RWPE1 (cell line): ENCODE measurements around the gene TXNDC17.
A peak's percentile ranks its signal among the peaks of the same experiment; 100 is the strongest.

Experiments used
- CTCF ChIA-PET: fragments of 350-600 bp; sonication (Branson Sonifier 250); formaldehyde crosslinking; extraction: SDS; loops from one replicate; lab custom pipeline; 2021; lab: Yijun Ruan, JAX
- POLR2A ChIA-PET: fragments of 400-600 bp; formaldehyde crosslinking; extraction: SDS; loops from one replicate; lab custom pipeline; 2020; ENCODE audit warnings: antibody characterized with exemption; ENCODE audit not compliant: low non-redundant PET; lab: Yijun Ruan, JAX
- DNase-seq: peaks from one replicate; pipeline ENCODE4 v3.0.0; 2012; ENCODE audit warnings: low spot score
- H3K27ac ChIP-seq: fragments of 450-650 bp; 2 replicates; pipeline ENCODE4 v1.5.1; 2017
- TF ChIP-seq, protein P1 (sequence below): fragments of 450-650 bp; conservative IDR thresholded peaks from 2 replicates; pipeline ENCODE4 v1.5.1; 2017; ENCODE audit warnings: low read depth, mild to moderate bottlenecking

The TXNDC17 gene

GRCh38 chr17:6633263-6633662 is 7.6 kb upstream of the TXNDC17 start:
- POLR2A ChIA-PET: no interaction called here
- TF ChIP-seq, protein P1, sequence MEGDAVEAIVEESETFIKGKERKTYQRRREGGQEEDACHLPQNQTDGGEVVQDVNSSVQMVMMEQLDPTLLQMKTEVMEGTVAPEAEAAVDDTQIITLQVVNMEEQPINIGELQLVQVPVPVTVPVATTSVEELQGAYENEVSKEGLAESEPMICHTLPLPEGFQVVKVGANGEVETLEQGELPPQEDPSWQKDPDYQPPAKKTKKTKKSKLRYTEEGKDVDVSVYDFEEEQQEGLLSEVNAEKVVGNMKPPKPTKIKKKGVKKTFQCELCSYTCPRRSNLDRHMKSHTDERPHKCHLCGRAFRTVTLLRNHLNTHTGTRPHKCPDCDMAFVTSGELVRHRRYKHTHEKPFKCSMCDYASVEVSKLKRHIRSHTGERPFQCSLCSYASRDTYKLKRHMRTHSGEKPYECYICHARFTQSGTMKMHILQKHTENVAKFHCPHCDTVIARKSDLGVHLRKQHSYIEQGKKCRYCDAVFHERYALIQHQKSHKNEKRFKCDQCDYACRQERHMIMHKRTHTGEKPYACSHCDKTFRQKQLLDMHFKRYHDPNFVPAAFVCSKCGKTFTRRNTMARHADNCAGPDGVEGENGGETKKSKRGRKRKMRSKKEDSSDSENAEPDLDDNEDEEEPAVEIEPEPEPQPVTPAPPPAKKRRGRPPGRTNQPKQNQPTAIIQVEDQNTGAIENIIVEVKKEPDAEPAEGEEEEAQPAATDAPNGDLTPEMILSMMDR: no peak
- DNase-seq: no peak
- CTCF ChIA-PET: no interaction called here
- H3K27ac ChIP-seq: no peak overlapping the region

DNA sequence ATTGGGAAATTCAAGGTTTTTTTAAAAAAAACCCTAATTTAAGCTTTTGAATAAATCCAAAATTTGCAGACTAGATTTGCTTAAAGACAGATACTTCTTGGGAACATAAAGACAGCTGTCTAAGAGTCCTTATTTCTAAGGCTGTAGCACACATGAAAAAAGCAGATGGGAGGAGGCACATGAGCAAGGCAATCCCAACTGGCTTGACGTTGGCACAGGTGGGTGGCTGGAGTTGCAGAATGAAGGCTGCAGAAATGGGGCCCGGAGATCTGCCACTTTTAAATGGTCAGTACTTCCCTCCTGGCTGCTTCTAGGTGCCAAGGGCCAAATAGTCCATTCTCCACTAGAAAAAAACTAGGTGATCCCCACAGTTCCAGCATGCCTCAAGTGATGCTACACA is 4.8 kb upstream of the TXNDC17 start:
- TF ChIP-seq, protein P1: no peak
- H3K27ac ChIP-seq: peak overlapping the region; percentile 96
- POLR2A ChIA-PET: no interaction called here
- DNase-seq: no peak
- CTCF ChIA-PET: no interaction called here

GRCh38 chr17:6636616-6637457 is 4.0 kb upstream of the TXNDC17 start:
- no peak for DNase-seq
- H3K27ac ChIP-seq: peak overlapping the region; percentile 96
- CTCF ChIA-PET: interaction anchor here (0.7 kb wide), 1 partner anchor 366 kb away, joined by 3 read pairs; no protein-coding TSS in a partner anchor
- TF ChIP-seq, protein P1: no peak
- POLR2A ChIA-PET: no interaction called here

DNA sequence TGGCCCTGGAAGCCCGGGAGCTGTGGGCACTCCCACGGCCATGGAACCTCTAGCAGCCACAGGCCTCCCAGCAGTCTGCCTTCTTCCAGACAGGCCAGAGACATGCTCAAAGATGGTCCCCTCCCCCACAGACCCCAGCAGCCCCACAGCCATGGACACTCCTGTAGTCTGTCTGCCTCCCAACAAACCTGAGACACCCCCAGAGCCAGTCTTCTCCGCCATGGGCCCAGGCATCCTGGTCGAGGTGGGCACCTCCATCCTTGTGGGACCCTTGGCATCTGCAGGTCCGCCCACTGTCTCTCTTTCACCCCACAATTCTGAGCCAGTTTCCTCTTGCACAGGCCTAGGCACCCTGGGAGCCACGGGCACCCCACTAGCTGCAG is 3.4 kb upstream of the TXNDC17 start:
- peak overlapping the region; percentile 96 for H3K27ac ChIP-seq
- CTCF ChIA-PET: interaction anchor here (0.7 kb wide), 2 partner anchors 11 to 365 kb away, joined by 3 read pairs; no protein-coding TSS in a partner anchor
- TF ChIP-seq, protein P1: no peak
- no peak for DNase-seq
- POLR2A ChIA-PET: no interaction called here

DNA sequence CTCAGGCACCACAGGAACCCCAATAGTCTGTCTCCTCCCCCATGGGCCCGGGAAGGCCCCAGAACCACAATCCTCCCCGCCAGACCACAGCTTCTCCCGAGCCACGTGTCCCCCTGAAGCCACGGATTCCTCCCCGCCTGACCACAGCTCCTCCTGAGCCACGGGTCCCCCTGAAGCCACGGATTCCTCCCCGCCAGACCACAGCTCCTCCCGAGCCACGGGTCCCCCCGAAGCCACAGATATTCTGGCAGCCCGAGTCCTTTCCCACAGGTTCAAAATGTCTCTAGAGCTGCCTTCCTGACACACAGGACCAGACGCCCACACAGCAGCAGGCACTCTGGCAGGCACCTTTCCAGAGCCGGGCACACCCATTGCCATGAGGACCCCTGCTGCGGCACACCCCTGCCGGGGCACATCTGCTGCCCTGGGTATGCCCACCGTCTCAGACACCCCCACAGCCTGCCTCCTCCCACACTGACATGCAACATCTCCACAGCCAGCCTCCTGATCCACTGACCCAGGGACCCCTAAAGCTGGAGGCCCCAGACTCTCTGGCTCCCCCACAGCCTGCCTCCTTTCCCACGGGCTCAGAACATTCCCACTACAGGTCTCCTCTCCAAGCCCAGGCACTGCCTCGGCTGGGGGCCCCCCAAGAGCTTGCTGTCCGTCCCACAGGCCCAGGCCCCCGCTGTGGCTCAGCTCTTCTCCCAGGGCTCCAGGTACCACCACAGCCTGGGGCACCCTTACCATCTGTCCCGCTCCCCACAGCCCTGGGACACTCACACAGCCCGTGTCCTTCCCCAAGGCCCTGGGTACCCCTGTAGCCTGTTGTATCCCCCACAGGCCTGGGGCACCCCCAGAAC is 2.6 kb upstream of the TXNDC17 start:
- no peak for DNase-seq
- CTCF ChIA-PET: interaction anchor here (0.7 kb wide), 1 partner anchor 10 kb away, joined by 3 read pairs; no protein-coding TSS in a partner anchor
- TF ChIP-seq, protein P1: no peak
- POLR2A ChIA-PET: interaction anchor here (0.8 kb wide), 1 partner anchor 83 kb away, joined by 3 read pairs; no protein-coding TSS in a partner anchor
- H3K27ac ChIP-seq: peak overlapping the region; percentile 96

GRCh38 chr17:6639014-6639585 is 1.8 kb upstream of the TXNDC17 start:
- ChIA-PET CTCF (interaction anchor here (0.5 kb wide), 1 partner anchor 142 kb away, joined by 4 read pairs; no protein-coding TSS in a partner anchor), POLR2A (no interaction called here)
- H3K27ac ChIP-seq: peak overlapping the region; percentile 96
- DNase-seq: no peak
- TF ChIP-seq, protein P1: no peak
